ENCODE measurements around the gene CFAP77. TPM values are rescaled to one million over a fixed set of nuclear protein-coding genes. Genes with fewer than 3 reads are reported as not detected.

Gene CFAP77
- total and polyA plus RNA-seq, 2 of the 13 experiments (the other 11 are each of a cell fraction or from before 2014, with no cell fraction given): not detected

GRCh38 chr9:132595319-132595718 lies 185.3 kb downstream of the CFAP77 start (continued):
- no peak for TF ChIP-seq PAXIP1 (CRISPR knock-in tag; conservative IDR thresholded peaks at IDR 0.05)

GRCh38 chr9:132596200-132596599 lies 186.2 kb downstream of the CFAP77 start:
- no peaks in the 10 kb centered on the region for H3K4me1 ChIP-seq (ENCODE audit: insufficient read depth, low read length)
- 69% methylated on average over 3 of the region's 3 CpGs for WGBS (ENCODE audit: low lambda C conversion rate)
- no peak overlapping the region for H2AFZ ChIP-seq (ENCODE audit: low read length)
- TF ChIP-seq SIX4 (CRISPR knock-in tag; IDR thresholded peaks at IDR 0.05) (no peak), SATB2 (CRISPR knock-in tag; IDR thresholded peaks at IDR 0.05) (no peak), ZNF691 (CRISPR knock-in tag; IDR thresholded peaks at IDR 0.05; ENCODE audit: borderline replicate concordance, low read depth) (no peak), ZSCAN21 (CRISPR knock-in tag; IDR thresholded peaks at IDR 0.05; ENCODE audit: borderline replicate concordance) (no peak), POLR2G (IDR thresholded peaks at IDR 0.05; ENCODE audit: low read depth, low read length) (no peak), ZNF549 (CRISPR knock-in tag; IDR thresholded peaks at IDR 0.05) (no peak), ARNTL (CRISPR knock-in tag; IDR thresholded peaks at IDR 0.05) (no peak), TP53 (CRISPR knock-in tag; conservative IDR thresholded peaks at IDR 0.05) (no peak), GPBP1L1 (CRISPR knock-in tag; IDR thresholded peaks at IDR 0.05) (no peak), ZFP90 (CRISPR knock-in tag; IDR thresholded peaks at IDR 0.05; ENCODE audit: borderline replicate concordance) (no peak), ZNF800 (CRISPR knock-in tag; IDR thresholded peaks at IDR 0.05) (no peak), ZNF274 (CRISPR knock-in tag; IDR thresholded peaks at IDR 0.05) (no peak), ZNF777 (CRISPR knock-in tag; IDR thresholded peaks at IDR 0.05) (no peak)
- H3K27ac ChIP-seq (ENCODE audit: extremely low read length, insufficient read depth, low read length): no peak overlapping the region
- BruUV-seq (replicated peaks): no TSS peak
- no peak overlapping the region for H3K9ac ChIP-seq (ENCODE audit: insufficient read depth, low read depth, low read length)
- peaks cover 5 to 35% of the 10 kb centered on the region in 2 experiments; a peak in 3 of 5 replicates for H3K36me3 ChIP-seq (replicated peaks in 1 of 2; ENCODE audit: control insufficient read depth in 1 of 2, insufficient read depth in 2 of 2, low read length in 2 of 2)
- intact Hi-C loops (cut with micrococcal nuclease; ENCODE audit: unreplicated experiment) (no loop called here), in situ Hi-C loops (cut with HindIII; ENCODE audit: extremely low pct_ligation_motif_present, low pct_unique_long_range_greater_than_20kb) (no loop called here)
- no peaks in the 10 kb centered on the region for H3K79me2 ChIP-seq (ENCODE audit: insufficient read depth, low read length)
- no peaks in the 10 kb centered on the region for H3K27me3 ChIP-seq (ENCODE audit: control insufficient read depth in 1 of 2, insufficient read depth in 2 of 2, low read length in 2 of 2)
- no peak overlapping the region for H3K4me3 ChIP-seq (replicated peaks in 1 of 3; ENCODE audit: insufficient read depth in 1 of 3, low read depth in 2 of 3, low read length in 3 of 3)
- H3K9me3 ChIP-seq (ENCODE audit: low read length): no peaks in the 10 kb centered on the region
- CTCF ChIA-PET (ENCODE audit: low intra/inter-chr PET ratio, low total read pairs): no interaction called here
- H3K4me2 ChIP-seq (ENCODE audit: low read depth, low read length): no peak overlapping the region
- POLR2A ChIA-PET: no interaction called here
- no peak for DNase-seq (ENCODE audit: low spot score)
- FAIRE-seq: no peak
- no peak for ATAC-seq
- no peaks in the 10 kb centered on the region for H4K20me1 ChIP-seq (ENCODE audit: insufficient read depth, low read length)
